Muscle of arm (tissue), 14 donors: ENCODE data around the gene ZNF792. TPM values are rescaled to one million over a fixed set of nuclear protein-coding genes. Genes with fewer than 3 reads are reported as not detected.
"Not testable (repeated sequence)": the region's sequence is repeated elsewhere in the genome, so short reads cannot be mapped to it uniquely, and the experiment has no call there.

Experiments used
- DNase-seq: peaks from one replicate; pipeline ENCODE4 v3.0.0-alpha.2; 2013
- long read RNA-seq, 11 donors: transcript quantifications; one replicate each; lab custom pipeline, GENCODE V29; 2026
- polyA plus RNA-seq, 12 donors: library from polyadenylated mRNA; unstranded; fragments of 120-200 nt; gene quantifications; one replicate each; pipeline ENCODE4 v1.2.1, GENCODE V29; 2013; ENCODE audit not compliant: insufficient read length in 12 of 12

Gene ZNF792
- polyA plus RNA-seq: 1 to 10 TPM in 10 of 12 donors, not detected in 2; 2.5 to 3.8 (median 3.2) TPM
- long read RNA-seq, donor 1, partial matches to known transcripts: 0 of 1 reads
- long read RNA-seq, donor 1, other reads (novel, unspliced or antisense): 0 of 1 reads
- long read RNA-seq, donor 2: 0 reads
- long read RNA-seq, donor 3: 0 reads
- long read RNA-seq, donor 4, partial matches to known transcripts: 0 of 1 reads
- long read RNA-seq, donor 4, other reads (novel, unspliced or antisense): 0 of 1 reads
- long read RNA-seq, donor 5, partial matches to known transcripts: 0 of 1 reads
- long read RNA-seq, donor 5, other reads (novel, unspliced or antisense): 0 of 1 reads
- long read RNA-seq, donor 6, partial matches to known transcripts: 0 of 1 reads
- long read RNA-seq, donor 6, other reads (novel, unspliced or antisense): 0 of 1 reads
- long read RNA-seq, donor 7: 0 reads
- long read RNA-seq, donor 8, partial matches to known transcripts: 0 of 2 reads
- long read RNA-seq, donor 8, other reads (novel, unspliced or antisense): 0 of 2 reads
- long read RNA-seq, donor 9, partial matches to known transcripts: 0 of 1 reads
- long read RNA-seq, donor 9, other reads (novel, unspliced or antisense): 0 of 1 reads
- long read RNA-seq, donor 10, partial matches to known transcripts: 0 of 1 reads
- long read RNA-seq, donor 10, other reads (novel, unspliced or antisense): 0 of 1 reads
- long read RNA-seq, donor 11, partial matches to known transcripts: 0 of 2 reads
- long read RNA-seq, donor 11, other reads (novel, unspliced or antisense): 0 of 2 reads

DNA sequence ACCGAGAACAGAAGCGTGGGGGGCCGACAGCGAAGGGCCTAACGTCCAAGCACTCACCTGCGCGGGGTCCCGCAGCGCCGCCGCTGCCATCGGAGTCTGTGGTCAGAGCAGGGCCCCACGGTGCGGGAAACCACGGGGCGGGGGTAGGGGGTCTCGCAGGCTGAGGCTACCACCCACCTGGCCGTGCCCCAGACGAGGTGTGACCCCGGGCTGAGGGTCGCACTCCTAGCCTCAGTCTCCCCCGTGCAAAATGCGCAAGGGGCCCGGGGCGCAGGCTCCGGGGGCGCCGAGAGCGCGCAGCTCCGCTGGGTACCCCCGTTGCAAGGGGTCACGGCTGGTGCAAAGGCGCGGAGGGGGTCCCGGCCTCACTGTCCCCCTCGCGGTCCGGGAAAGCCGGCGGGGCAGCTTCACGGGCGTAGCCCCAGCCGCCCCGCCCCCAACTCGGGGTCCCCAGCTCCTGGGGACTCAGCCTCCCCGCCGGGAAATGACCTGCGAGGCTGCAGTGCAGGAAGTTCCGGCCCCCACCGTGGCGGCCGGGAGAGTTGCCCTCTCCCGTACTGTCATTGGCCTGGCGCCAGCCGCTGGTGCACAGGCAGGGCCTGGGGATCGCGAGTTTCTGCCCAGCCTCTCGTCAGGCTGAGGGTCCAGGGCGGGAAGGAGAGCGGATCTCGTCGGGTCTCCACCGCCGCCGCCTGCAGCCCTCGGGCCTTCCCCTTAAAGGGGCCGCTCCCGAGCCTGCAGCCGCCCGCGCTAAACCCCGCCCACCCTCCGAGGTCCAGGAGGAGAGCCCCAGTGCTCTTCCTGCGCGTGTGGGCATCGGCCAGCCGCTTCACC, at the start of gene ZNF792:
TSS of gene ZNF792 (minus strand) at position 657 of the 834 bp plus-strand sequence. CDS start at position 90, 567 bp downstream.
- DNase-seq: peak; percentile 43

DNA sequence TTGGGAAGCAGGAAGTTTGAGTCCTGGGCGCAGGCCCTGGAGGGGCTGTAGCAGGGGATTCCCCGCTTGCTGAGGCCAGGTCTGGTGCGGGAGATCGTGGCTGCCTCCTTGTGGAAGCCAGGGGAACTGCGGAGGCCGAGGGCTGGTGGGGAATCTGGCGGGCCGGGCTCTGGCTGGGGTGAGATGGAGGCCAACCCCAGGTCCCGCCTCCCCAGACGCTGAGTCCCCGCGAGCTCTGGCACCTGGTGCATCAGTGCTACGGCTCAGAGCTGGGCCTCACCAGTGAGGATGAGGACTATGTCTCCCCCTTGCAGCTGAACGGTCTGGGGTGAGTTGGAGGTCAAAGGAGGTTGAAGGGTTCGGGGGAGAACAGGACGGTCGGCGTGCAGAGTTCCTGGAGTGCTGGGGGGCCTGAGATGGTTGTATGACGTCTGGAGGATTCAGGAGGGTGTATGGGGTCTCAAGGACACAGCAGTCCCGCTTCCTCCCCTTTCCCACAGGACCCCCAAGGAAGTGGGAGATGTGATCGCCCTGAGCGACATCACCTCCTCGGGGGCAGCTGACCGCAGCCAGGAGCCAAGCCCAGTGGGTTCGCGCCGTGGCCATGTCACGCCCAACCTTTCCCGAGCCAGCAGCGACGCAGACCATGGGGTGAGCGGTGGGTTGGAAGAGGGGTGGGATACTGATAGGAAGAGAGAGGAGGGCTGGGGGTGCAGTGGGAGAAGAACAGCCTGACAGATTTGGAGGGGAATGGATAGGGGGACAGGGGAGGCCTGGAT, 49.2 kb upstream of the ZNF792 start:
- peak; percentile 72 for DNase-seq

DNA sequence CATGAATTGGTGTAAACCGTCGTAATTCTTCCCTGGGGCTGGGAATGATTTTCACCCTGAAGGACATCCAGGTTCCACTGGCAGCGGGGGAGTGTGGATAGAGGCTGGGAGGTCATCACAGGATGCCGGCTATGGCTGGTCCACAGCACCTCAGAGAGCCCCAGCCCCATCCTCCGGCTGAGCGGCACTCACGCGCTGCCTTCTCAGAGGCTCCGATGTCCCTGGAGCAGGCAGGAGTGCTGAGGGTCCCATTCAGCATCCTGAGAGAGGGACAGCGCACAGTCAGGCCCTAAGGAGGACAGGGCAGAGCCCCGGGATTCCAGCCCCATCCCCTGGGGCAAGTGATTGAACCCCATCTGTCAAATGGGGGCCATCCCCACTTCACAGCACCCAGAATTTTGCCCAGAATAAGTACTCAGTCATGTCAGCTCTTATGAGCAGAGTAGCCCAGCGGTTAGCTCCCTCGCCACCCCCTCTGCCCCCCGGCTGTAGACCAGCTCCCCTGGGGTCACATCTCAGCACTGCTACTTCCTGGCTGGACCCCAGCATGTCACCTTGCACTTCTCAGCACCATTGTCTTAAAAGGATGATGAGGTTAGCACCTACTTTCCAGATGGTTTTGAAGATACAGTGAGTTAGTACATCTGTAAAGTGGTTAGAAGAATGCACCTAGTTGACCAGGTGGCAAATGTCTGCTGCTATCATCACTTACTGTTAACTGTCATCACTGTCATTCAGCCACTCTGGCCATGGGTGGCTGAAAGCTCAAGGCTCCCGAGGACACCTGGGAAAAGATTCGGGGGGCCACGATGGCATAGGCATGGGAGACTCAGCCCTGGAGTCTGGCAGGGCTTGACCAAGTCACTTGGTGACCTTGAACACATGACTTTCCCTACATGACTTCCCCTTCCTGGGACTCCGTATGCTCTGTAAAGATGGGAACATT, 48.0 kb upstream of the ZNF792 start:
- DNase-seq: no peak

DNA sequence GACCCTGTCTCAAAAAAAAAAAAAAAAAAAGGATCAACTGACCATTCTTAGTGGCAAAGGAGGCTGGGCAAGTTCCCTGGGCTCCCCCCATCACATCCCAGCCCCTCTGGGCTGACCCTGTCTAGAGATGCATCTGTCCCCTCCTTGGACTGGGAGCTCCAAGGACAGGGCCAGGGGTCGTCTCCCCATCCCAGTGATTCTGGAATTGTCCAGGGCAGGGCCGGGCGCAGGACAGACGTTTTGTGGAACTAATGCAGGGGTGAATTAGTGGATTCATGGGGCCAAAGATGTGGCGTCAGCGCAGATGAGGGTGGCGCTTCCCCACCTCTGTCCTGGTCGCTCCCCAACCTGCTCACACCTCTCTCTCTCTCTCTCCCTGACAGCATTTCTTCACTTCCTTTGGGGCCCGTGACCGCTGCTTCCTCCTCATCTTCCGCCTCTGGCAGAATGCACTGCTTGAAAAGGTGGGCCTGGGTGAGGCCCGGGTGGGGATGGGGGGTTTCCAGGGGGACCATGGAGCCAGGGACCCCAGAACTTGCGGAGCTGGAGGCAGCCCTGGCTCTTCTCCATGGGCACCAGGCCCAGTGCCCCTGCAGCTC, 47.2 kb upstream of the ZNF792 start:
- no peak for DNase-seq

DNA sequence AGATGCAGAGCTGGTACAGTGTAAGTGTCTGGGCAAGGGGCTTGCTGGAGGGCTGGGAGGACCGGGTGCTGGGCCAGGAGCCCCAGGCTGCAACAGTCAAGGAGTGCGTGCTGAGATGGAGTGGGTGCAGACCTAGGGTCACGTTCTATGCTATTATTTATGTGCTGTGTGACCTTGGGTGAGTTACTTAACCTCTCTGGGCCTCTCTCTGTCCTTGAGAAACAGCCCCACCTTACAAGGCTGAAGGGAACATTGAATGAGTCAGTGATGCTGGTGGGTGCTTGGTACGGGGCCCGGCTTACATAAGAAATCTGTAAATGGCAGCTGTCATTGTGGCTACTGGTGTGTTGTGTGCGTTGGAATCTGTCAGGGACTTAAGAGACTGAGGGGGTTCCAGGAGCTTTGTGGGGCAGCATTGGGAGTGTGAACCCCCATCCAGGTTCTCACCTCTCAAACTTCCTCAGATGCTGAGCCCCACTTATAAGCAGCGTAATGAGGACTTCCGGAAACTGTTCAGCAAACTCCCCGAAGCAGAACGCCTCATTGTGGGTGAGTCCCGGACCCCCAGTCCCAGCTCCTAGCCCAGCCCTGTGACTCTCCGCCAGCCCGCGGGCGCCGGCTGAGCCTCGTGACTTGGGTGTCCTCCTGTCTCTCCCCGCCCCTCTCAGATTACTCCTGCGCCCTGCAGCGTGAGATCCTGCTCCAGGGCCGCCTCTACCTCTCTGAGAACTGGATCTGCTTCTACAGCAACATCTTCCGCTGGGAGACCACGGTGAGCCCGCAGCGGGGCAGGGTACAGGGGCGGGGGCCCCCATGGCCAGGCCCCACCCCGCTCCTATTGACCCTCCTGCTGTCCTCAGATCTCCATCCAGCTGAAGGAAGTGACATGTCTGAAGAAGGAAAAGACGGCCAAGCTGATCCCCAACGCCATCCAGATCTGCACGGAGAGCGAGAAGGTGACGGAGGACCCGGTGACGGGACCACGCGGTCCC, 45.7 kb upstream of the ZNF792 start:
- DNase-seq: no peak

DNA sequence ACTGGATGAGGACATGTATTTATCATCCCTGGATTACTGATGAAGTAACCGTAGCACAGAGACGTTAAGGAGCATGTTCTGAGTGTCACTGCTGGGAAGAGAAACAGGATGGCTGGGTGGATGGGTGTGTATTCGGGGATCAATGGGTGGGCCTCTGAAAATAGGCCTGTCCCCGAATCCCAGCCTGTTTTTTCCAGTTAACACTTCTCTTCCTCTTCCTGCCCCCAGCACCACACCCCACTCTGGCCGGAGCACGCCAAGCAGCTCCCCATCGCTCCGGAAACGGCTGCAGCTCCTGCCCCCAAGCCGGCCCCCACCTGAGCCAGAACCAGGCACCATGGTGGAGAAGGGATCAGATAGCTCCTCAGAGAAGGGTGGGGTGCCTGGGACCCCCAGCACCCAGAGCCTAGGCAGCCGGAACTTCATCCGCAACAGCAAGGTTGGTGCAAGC, 44.9 kb upstream of the ZNF792 start:
- DNase-seq: no peak

DNA sequence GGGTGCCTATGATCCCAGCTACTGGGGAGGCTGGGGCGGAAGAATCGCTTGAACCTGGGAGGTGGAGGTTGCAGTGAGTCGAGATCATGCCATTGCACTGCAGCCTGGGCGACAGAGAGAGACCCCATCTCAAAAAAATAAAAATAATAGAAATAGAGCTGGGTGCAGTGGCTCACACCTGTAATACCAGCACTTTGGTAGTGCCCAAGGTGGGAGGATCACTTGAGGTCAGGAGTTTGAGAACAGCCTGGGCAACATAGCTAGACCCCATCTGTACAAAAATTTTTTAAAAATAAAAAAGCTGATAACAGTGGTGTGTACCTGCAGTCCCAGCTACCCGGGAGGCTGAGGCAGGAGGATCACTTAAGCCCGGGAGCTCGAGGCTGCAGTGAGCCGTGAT, 43.4 kb upstream of the ZNF792 start:
- DNase-seq: not testable (repeated sequence)

DNA sequence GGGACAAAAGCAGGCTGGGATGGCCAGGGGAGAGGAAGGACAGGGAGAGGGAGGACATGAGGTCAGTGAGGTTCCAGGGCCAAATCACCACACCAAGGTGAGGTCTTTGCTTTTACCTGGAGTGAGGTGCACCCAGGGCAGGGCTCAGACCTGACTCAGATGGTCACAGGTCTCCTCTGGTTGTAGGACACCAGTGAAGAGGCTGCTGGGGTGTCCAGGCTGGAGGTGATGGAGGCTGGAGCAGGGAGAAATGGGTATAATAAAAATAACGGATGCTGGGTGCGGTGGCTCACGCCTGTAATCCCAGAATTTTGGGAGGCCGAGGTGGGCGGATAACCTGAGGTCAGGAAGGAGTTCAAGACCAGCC, 43.0 kb upstream of the ZNF792 start:
- no peak for DNase-seq

DNA sequence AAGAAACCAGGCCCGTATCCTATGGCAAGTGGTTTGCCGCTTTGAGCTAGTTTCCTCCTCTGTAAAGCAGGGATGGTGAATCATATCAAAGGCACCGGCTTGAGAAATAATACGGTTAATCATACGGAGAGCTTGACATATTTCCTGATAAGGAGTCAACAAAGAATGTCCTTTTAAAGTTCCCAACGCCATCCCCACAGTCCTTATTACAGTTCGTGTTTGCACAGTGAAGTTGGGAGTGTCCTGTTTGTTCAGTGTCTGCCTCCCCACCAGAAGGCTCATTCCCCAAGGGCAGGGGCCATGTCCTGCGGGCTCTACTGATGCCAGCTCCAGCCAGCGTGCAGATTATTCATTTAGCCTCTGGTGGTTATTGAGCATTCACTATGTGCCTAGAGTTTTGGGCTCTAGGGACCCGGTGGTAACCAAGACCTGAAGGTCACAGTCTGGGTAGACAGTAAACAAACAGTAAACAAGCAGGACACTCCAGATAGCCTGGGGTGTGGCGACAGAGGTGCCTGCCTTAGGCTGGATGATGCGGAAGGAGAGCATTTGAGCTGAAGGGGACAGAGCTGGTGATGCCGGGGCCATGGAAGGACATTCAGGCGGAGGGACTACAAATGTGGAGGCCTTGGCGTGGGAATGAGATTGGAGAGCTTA, 42.4 kb upstream of the ZNF792 start:
- no peak for DNase-seq

- not testable (repeated sequence) for DNase-seq
Observed at GRCh38 chr19:35006007-35006341, 41.9 kb upstream of the ZNF792 start.

DNA sequence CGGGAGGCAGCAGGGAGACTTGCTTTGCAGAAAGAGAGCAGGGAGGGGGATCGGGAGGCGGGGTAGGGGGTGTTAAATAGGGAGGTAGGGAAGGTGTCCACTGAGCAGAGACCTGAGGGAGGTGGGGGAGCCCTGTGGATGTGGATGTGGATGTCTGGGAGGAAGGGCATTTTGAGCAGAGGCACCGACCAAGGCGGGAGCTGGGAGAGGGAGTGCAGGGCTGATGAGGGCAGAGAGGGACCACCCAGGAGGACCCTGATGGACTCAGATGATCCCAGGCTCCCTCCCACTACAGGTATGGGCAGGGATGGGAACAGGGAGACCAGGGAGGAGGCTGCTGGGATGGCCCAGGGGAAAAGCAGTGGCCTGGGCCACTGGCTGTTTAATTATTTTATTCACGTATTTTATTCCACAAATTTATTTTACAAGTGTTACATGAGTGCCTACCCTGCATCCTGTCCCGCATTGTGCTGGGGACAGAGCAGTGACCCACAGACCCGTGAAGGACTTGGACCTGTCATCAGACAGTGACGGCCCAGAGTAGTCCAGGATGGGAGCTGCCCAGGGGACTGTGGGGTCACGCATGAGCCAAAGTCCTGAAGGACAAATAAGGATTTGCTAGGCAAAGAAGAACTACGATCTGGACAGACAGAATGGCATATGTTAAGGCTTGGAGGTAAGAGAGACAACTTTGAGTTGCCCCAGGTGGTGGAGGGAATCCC, 41.4 kb upstream of the ZNF792 start:
- no peak for DNase-seq

DNA sequence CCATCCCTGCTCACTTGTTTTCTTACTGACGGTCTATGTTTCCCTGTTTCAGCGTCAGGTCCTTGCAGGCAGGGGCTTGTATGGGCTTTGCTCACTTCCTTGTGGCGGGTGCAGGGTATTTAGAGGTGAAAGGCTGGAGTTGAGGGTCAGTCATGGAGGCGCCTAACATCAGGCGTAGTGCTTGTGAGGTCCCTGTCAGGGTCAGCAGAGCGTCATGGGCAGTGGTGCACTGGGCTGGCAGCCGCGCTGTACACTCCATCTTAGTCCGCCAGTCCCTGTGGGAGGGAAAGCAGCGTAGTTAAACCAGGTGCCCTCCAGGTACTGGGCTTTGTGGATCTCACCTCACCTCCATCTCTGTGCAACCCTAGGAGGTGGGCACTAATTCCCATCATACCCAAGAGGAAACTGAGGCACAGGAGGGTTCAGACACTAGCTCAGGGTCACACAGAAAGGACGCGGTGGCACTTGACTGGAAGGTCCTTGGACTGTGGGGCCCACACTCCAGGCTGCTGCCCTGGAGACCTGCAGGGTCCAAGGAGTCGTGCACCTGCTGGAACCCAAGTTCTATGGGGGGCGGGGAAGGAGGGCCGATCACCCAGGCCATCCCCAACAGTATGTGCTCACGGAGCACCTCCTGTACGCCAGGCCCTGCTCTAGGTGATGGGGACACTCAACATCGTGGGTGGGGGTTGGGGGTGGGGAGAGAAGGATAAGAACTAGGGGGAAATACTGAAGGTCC, 40.7 kb upstream of the ZNF792 start:
- no peak for DNase-seq

- no peak for DNase-seq
Observed at GRCh38 chr19:35002037-35002535, 38.1 kb upstream of the ZNF792 start.

DNA sequence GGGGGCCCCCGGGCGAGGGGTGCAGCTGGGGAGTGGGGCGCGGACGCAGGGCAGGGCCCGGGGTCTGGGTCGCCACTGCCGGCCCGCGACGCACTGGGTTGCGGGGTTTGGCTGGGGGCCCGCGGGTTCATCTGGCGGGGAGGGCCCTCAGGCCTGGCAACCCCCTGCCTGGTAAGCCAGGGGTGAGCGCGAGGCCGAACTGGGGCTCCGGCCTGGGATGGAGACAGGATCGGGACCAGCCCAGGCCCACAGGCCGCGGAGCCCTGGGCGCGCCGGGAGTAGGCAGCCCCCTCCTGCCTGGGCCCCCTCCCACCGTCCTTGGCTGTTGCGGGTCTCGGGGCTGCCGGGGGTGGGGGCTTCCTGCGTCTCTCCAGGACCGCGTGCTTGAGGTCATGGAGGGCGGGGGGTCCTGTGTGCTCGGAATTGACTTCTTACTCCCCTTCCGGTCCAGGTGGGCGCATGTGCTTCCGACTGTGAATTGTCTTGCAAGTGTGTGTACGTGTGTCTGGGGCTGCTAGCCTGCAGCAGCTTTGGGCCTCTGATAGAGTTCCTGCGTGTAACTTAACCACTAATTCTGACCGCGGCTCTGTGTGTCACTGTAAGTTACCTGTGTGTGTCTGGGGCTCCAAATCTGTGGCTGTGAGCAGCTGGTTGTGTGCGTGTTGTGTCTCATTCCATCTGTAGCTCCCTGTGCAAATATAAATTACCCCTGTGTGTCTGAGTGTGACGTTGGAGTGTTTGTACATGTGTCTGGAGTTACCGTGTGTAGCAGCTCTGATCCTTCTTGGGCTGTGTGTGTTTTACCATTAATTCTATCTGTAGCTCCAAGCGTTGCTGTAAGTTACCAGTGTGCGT, 36.8 kb upstream of the ZNF792 start:
- no peak for DNase-seq

- DNase-seq: no peak
Observed at GRCh38 chr19:35000338-35000646, 36.3 kb upstream of the ZNF792 start.
